ENCODE data around the gene ZNF644. TPM values are rescaled to one million over a fixed set of nuclear protein-coding genes. Genes with fewer than 3 reads are reported as not detected.
"Not testable (repeated sequence)": the region's sequence is repeated elsewhere in the genome, so short reads cannot be mapped to it uniquely, and the experiment has no call there.

Gene ZNF644
- total RNA-seq, 2 donors from 2014 or later, result 29.1 to 41.3 TPM

- DNase-seq; intact Hi-C loops (cut with DNase I): not testable (repeated sequence)
These were observed 129.0 kb downstream of the ZNF644 start for GRCh38 chr1:90892884-90893283.

GRCh38 chr1:90892196-90892595, 129.6 kb downstream of the ZNF644 start:
- intact Hi-C loops (cut with DNase I); DNase-seq: not testable (repeated sequence)

More at GRCh38 chr1:90892884-90893283, 129.0 kb downstream of the ZNF644 start:
- not testable (repeated sequence) for ATAC-seq

GRCh38 chr1:90891756-90892155, 130.1 kb downstream of the ZNF644 start:
- ATAC-seq; DNase-seq; intact Hi-C loops (cut with DNase I): not testable (repeated sequence)

More at GRCh38 chr1:90892196-90892595, 129.6 kb downstream of the ZNF644 start:
- not testable (repeated sequence) for ATAC-seq

DNA sequence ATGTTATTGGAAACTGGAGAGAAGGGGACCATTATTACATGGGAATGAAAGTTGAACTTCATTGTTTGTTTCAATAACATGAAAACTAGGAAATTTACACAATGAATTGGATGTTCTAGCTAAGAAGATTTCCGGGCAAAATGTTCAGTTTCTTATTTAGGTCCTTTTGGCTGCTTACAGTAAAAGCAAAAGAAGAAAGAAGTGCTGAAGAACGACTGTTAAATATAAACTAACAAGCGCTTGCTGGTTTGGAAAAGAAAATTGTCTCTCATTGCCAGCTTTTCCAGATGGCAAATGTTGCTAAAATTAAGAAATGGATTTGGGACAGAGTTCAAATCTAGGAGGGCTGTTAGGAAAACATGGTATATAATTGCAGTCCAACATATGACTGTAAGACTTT, 139.6 kb downstream of the ZNF644 start:
- ATAC-seq (no peak), DNase-seq (no peak)
- intact Hi-C loops (cut with DNase I), result no loop called here

GRCh38 chr1:90881034-90881433, 140.8 kb downstream of the ZNF644 start:
- no peak for ATAC-seq
- intact Hi-C loops (cut with DNase I), result no loop called here

GRCh38 chr1:90879281-90879680, 142.6 kb downstream of the ZNF644 start:
- ATAC-seq (no peak), DNase-seq (no peak)
- intact Hi-C loops (cut with DNase I), result no loop called here

More at GRCh38 chr1:90881034-90881433, 140.8 kb downstream of the ZNF644 start:
- DNase-seq, result no peak

GRCh38 chr1:90876101-90876500, 145.7 kb downstream of the ZNF644 start:
- ATAC-seq, result no peak
- no peak for DNase-seq
- intact Hi-C loops (cut with DNase I), result no loop called here

All from left cardiac atrium (tissue), 4 donors.